ENCODE measurements around the gene KASH5. TPM values are rescaled to one million over a fixed set of nuclear protein-coding genes. Genes with fewer than 3 reads are reported as not detected.

Gene KASH5
- total and polyA plus RNA-seq, 2 of the 13 experiments (the other 11 are each of a cell fraction or from before 2014, with no cell fraction given), result not detected

- TF ChIP-seq ATF7-NPFF (CRISPR knock-in tag; IDR thresholded peaks at IDR 0.05; ENCODE audit: low read depth), result no peak
- no peak for TF ChIP-seq DZIP1 (CRISPR knock-in tag; IDR thresholded peaks at IDR 0.05)
- TF ChIP-seq ATF1 (CRISPR knock-in tag; IDR thresholded peaks at IDR 0.05), result no peak
- TF ChIP-seq DNMT1 (CRISPR knock-in tag; IDR thresholded peaks at IDR 0.05), result no peak
- TF ChIP-seq PBX3 (CRISPR knock-in tag; IDR thresholded peaks at IDR 0.05; ENCODE audit: borderline replicate concordance), result no peak
- no peak for TF ChIP-seq ZEB1 (IDR thresholded peaks at IDR 0.05; ENCODE audit: insufficient replicate concordance, low read depth)
- peak; percentile 60; the same call in 1 of the 2 replicates for TF ChIP-seq ZBTB25 (CRISPR knock-in tag; IDR thresholded peaks at IDR 0.05)
- TF ChIP-seq ZNF768 (CRISPR knock-in tag; IDR thresholded peaks at IDR 0.05), result peak; percentile 25; the same call in 1 of the 2 replicates
- no peak for TF ChIP-seq PAWR (CRISPR knock-in tag; IDR thresholded peaks at IDR 0.05; ENCODE audit: borderline replicate concordance)
- no peak for TF ChIP-seq ZNF576 (CRISPR knock-in tag; IDR thresholded peaks at IDR 0.05)
- TF ChIP-seq CTCF (CRISPR knock-in tag; IDR thresholded peaks at IDR 0.05), result peak; percentile 23; the same call in 1 of the 2 replicates
- no peak for TF ChIP-seq KAT2B (IDR thresholded peaks at IDR 0.05; ENCODE audit: borderline replicate concordance, low read depth, low read length)
- TF ChIP-seq ZBTB14 (CRISPR knock-in tag; IDR thresholded peaks at IDR 0.05), result no peak
- TF ChIP-seq CHD2 (IDR thresholded peaks at IDR 0.05; ENCODE audit: low read depth, low read length), result peak; percentile 94
- peak; percentile 75; the same call in 1 of the 2 replicates for TF ChIP-seq KDM5B (CRISPR knock-in tag; IDR thresholded peaks at IDR 0.05; ENCODE audit: borderline replicate concordance)
- no peak for TF ChIP-seq STAG1 (CRISPR knock-in tag; IDR thresholded peaks at IDR 0.05)
- peak; percentile 94; the same call in 1 of the 2 replicates for TF ChIP-seq SIN3A (IDR thresholded peaks at IDR 0.05; ENCODE audit: borderline replicate concordance, low read depth, low read length)
- peak; percentile 69; the same call in 1 of the 2 replicates for TF ChIP-seq ZNF501 (CRISPR knock-in tag; IDR thresholded peaks at IDR 0.05)
- no peak for TF ChIP-seq ZNF615 (CRISPR knock-in tag; IDR thresholded peaks at IDR 0.05; ENCODE audit: borderline replicate concordance)
Observed at GRCh38 chr19:49451430-49452181, 63.6 kb downstream of the KASH5 start, which contains the start of gene PIH1D1 (continued).

Data from HepG2 (cell line).